H1 (cell line): Measurements from ENCODE around the gene ZNF562. TPM values are rescaled to one million over a fixed set of nuclear protein-coding genes. Genes with fewer than 3 reads are reported as not detected.

Experiments used
- ATF2 ChIP-seq: IDR thresholded peaks from 2 replicates; pipeline ENCODE4 v1.6.1; 2012; ENCODE audit warnings: low read length, inconsistent platforms
- ATF3 ChIP-seq: IDR thresholded peaks from 2 replicates; pipeline ENCODE4 v1.6.1; 2011; ENCODE audit warnings: low read depth, mild to moderate bottlenecking, low read length; ENCODE audit not compliant: insufficient read depth
- BCL11A ChIP-seq, 2 experiments: IDR thresholded peaks; one replicate each; pipeline ENCODE4 v1.6.1; 2011; ENCODE audit warnings: low read depth in 2 of 2, low read length in 2 of 2, mild to moderate bottlenecking in 2 of 2
- CTBP2 ChIP-seq: IDR thresholded peaks from 2 replicates; pipeline ENCODE4 v1.7.0; 2011; ENCODE audit warnings: borderline replicate concordance, mild to moderate bottlenecking, moderate library complexity, mixed read lengths, low read length; ENCODE audit not compliant: insufficient read depth, insufficient read length
- FOSL1 ChIP-seq: IDR thresholded peaks from 2 replicates; pipeline ENCODE4 v1.6.1; 2011; ENCODE audit warnings: mild to moderate bottlenecking, low read depth, low read length, moderate library complexity; ENCODE audit not compliant: insufficient read depth
- RNF2 ChIP-seq: fragments of 200-900, 300-1000 bp; sonication (generic); IDR thresholded peaks from 2 replicates; pipeline ENCODE4 v1.7.1; 2016; ENCODE audit warnings: borderline replicate concordance, low read depth, mild to moderate bottlenecking, antibody characterized with exemption, low read length; ENCODE audit not compliant: poor library complexity, severe bottlenecking; ENCODE audit errors: missing control alignments
- RXRA ChIP-seq: IDR thresholded peaks from 2 replicates; pipeline ENCODE4 v1.6.1; 2011; ENCODE audit warnings: low read depth, mild to moderate bottlenecking, low read length, moderate library complexity; ENCODE audit not compliant: insufficient read depth
- polyA plus RNA-seq, 7 experiments: library from polyadenylated mRNA; depleted of rRNA in 3 of 7; stranded (reverse) in 5 of 7; unstranded in 2 of 7; fragments of >200 nt in 5 of 7; fragments of 200-250 nt in 2 of 7; gene quantifications; 1 replicate in 5 of 7; 2 replicates in 1 of 7; 4 replicates in 1 of 7; pipeline versions ENCODE4 v1.2.1 to v1.2.3, GENCODE V29; 2011 to 2013; ENCODE audit warnings: missing spikeins in 2 of 7, mixed read lengths in 2 of 7
- total RNA-seq: library from RNA; stranded (reverse); fragmentation: NEBNext Ultra II Directional; extraction: Animal tissue kit (Norgen Biotek cat#: 25700); gene quantifications from 2 replicates; pipeline ENCODE4 v1.2.1, GENCODE V29; 2021

Gene ZNF562
- total and polyA plus RNA-seq, 2 of the 8 experiments (the other 6 are each of a cell fraction or from before 2014, with no cell fraction given), result 0.12 to 2.5 TPM

GRCh38 chr19:9644472-9644871 lies 30.4 kb downstream of the ZNF562 start (continued):
- TF ChIP-seq ATF3, result no peak
- TF ChIP-seq CTBP2, result no peak
- TF ChIP-seq RNF2, result no peak
- TF ChIP-seq ATF2, result no peak
- no peak for TF ChIP-seq RXRA
- TF ChIP-seq FOSL1, result no peak
- no peak for TF ChIP-seq BCL11A (IDR thresholded peaks at IDR 0.05; ENCODE audit: low read depth in 2 of 2, low read length in 2 of 2)
